Pancreas (tissue), 10 donors: ENCODE measurements around the gene NTN1. TPM values are rescaled to one million over a fixed set of nuclear protein-coding genes. Genes with fewer than 3 reads are reported as not detected.

Source experiments
- ATAC-seq, 4 donors: fragments of 200-7000 bp; cut with Tn5 transposase; one replicate each; pipeline versions ENCODE4 v1.8.0 to v1.9.1; 2020; ENCODE audit warnings: mild to moderate bottlenecking in 4 of 4, moderate library complexity in 4 of 4
- DNase-seq, 6 donors: peaks; one replicate each; pipeline ENCODE4 v3.0.0-alpha.2; 2020
- FAIRE-seq: peaks from 2 replicates; lab custom pipeline; 2012; peaks lifted over from hg19 to GRCh38; lab: Jason Lieb, UNC
- H3K27ac ChIP-seq, 4 donors: fragments of 200-600 bp; sonication (generic); 1 replicate in 3 of 4; 2 replicates in 1 of 4; pipeline versions ENCODE4 v1.5.0 to v1.8.0; 2020
- H3K27me3 ChIP-seq, 4 donors: fragments of 200-600 bp; one replicate each; pipeline ENCODE4 v1.8.0; 2021
- H3K36me3 ChIP-seq, 3 donors: fragments of 200-600 bp; sonication (generic) in 1 of 3; one replicate each; pipeline versions ENCODE4 v1.5.0 to v1.8.0; 2020 to 2021
- H3K4me1 ChIP-seq, 3 donors: fragments of 200-600 bp; one replicate each; pipeline ENCODE4 v1.8.0; 2021
- H3K4me3 ChIP-seq, 4 donors: fragments of 200-600 bp; sonication (generic) in 2 of 4; one replicate each; pipeline versions ENCODE4 v1.5.0 to v1.8.0; 2020 to 2021
- H3K9me3 ChIP-seq, 4 donors: fragments of 200-600 bp; one replicate each; pipeline ENCODE4 v1.8.0; 2021
- WGBS, 2 donors: extraction: QIAGEN DNeasy Blood & Tissue Kit; methylation state at CpG; one replicate each; pipeline ENCODE4 v1.1.7; 2013; 5-methylcytosine and 5-hydroxymethylcytosine counted together
- intact Hi-C, 3 donors: fragments of 100-400 bp; cut with DNase I; formaldehyde crosslinking; loops; one replicate each; pipeline versions ENCODE4 v1.11.1 to v1.14.2; 2022
- polyA plus RNA-seq, 2 donors: library from polyadenylated mRNA; stranded (reverse); fragments of 200-250 nt; gene quantifications; one replicate each; pipeline ENCODE4 v1.2.3, GENCODE V29; 2013
- total RNA-seq, 6 donors: library from RNA; stranded (reverse); fragmentation: NEBNext Ultra II Directional in 4 of 6; extraction: Animal tissue kit (Norgen Biotek cat#: 25700) in 4 of 6; gene quantifications; one replicate each; pipeline versions ENCODE4 v1.2.1 to v1.2.4, GENCODE V29; 2021 to 2023
- TF ChIP-seq, protein P1 (sequence below), 4 donors: fragments of 200-600 bp; sonication (generic) in 3 of 4; IDR thresholded peaks; one replicate each; pipeline versions ENCODE4 v1.5.0 to v1.8.0; 2021; ENCODE audit warnings: antibody characterized with exemption in 4 of 4
- donor health status: healthy with polysubstance abuse.
- donor health status: DM: no; HTN: no; CAD: no; lungs with moderate emphysema.
- donor health status: DM: no; HTN: no; CAD: no.
- donor health status: control.
- donor health status: control.
- donor health status: Bipolar disorder and iron deficiency.
- donor health status: DM: yes; HTN: yes; CAD: no.
- donor health status: DM: no; HTN: no; CAD: no.
- donor health status: DM: no; HTN: no; CAD: no.
- donor health status: DM: yes; HTN: yes; CAD: no.

The NTN1 gene
- 1 to 10 TPM; 1.8 to 4.3 (median 2.8) TPM for total RNA-seq
- 1 to 10 TPM; 2.2 to 2.3 TPM for polyA plus RNA-seq

DNA sequence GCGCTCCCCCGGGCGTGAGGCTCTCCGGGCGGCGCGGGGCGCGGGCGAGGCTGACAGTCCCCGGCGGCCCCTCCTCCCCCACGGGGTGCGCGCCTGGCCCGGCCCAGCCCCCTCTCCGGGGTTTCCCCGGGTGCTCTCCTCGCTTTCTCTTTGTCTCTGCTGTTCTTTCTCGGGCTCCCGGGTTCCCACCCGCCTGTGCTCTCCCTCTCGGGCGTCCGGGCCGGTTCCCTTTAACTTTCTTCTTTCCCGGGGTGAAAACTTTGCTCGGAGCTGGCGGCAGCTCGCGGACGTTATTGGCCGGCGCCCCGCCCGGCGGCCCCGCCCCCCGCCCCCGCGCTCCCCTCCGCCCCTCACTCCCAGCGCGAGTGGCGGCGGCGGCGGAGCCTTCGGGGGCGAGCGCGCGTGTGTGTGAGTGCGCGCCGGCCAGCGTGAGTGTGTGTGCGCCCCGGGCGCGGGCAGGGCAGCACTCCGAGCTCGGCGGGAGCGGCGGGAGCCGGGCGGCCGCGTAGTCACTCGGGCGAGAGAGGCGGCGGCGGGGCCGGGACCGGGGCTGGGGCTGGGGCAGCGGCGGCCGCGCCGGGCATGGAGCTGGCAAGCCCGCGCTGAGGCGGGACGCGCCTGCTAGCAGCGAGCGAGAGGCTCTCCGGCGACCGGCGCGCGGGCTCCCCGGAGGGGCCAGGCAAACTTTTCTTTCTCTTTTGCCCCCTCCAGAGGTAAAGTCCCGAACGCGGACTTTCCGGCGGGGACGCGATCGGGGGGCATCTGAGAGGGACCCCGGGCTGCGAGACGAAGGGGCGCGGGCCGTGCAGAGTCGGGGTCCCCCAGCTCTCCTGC, at the start of gene NTN1:
TSS of gene NTN1 (plus strand) at position 353 of the 834 bp plus-strand sequence. CDS start 864 bp downstream, outside the sequence.
- peak within 1 kb of the TSS; percentile 55 to 78 (median 61) for H3K4me3 ChIP-seq
- FAIRE-seq: no peak

DNA sequence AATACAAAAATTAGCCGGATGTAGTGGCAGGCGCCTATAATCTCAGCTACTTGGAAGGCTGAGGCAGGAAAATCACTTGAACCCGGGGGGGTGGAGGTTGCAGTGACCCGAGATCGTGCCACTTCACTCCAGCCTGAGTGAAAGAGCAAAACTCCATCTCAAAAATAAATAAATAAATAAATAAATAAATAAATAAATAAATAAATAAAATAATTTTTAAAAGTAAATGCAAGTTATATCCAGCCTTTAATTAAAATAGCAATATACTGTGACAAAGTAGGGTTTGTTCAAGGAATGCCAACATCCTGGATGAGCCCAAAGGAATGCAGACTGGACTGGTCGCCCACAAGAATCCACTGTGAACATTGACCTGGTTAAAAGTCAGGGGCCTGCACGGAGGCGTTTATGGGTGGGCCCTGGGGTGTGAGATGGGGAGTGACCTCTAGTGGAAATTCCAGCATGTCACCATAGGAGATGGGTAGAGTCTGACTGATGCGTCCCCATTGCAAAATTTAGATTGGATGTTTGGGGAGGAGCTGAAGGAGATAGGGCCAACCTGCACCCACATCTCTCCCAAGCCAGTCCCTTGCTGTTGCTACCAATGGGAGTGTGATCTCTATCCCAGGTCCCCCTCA, 46.1 kb upstream of the NTN1 start:
- no peaks in the 10 kb centered on the region for H3K36me3 ChIP-seq
- FAIRE-seq (no peak), DNase-seq (no peak), ATAC-seq (no peak)
- no peaks in the 10 kb centered on the region for H3K27me3 ChIP-seq
- TF ChIP-seq, protein P1, sequence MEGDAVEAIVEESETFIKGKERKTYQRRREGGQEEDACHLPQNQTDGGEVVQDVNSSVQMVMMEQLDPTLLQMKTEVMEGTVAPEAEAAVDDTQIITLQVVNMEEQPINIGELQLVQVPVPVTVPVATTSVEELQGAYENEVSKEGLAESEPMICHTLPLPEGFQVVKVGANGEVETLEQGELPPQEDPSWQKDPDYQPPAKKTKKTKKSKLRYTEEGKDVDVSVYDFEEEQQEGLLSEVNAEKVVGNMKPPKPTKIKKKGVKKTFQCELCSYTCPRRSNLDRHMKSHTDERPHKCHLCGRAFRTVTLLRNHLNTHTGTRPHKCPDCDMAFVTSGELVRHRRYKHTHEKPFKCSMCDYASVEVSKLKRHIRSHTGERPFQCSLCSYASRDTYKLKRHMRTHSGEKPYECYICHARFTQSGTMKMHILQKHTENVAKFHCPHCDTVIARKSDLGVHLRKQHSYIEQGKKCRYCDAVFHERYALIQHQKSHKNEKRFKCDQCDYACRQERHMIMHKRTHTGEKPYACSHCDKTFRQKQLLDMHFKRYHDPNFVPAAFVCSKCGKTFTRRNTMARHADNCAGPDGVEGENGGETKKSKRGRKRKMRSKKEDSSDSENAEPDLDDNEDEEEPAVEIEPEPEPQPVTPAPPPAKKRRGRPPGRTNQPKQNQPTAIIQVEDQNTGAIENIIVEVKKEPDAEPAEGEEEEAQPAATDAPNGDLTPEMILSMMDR (IDR thresholded peaks at IDR 0.05): no peak
- no peak overlapping the region for H3K27ac ChIP-seq
- intact Hi-C loops: no loop called here
- H3K4me3 ChIP-seq: no peak overlapping the region
- H3K4me1 ChIP-seq: no peaks in the 10 kb centered on the region
- H3K9me3 ChIP-seq: no peaks in the 10 kb centered on the region
- whole genome bisulfite sequencing, 2 donors: 76 to 82% methylated on average over 9 of the region's 9 CpGs

More for the DNA sequence above, at the start of gene NTN1:
- WGBS, 2 donors: 0 to 1% methylated on average over 61 to 111 of the region's 111 CpGs
- TF ChIP-seq, protein P1 (IDR thresholded peaks at IDR 0.05): no peak
- DNase-seq (peak; percentile 54 to 85 (median 68)), ATAC-seq (peak; percentile 65 to 83 (median 75))
- H3K36me3 ChIP-seq: no peaks in the 10 kb centered on the region
- H3K4me1 ChIP-seq: peaks cover 6 to 20% (median 8%) of the 10 kb centered on the region in 3 donors
- intact Hi-C loops: no loop called here
- peak within 1 kb of the TSS in 3 of 4 donors; percentile 20 to 67 (median 58) for H3K27ac ChIP-seq
- H3K27me3 ChIP-seq: no peaks in the 10 kb centered on the region
- H3K9me3 ChIP-seq: no peaks in the 10 kb centered on the region

DNA sequence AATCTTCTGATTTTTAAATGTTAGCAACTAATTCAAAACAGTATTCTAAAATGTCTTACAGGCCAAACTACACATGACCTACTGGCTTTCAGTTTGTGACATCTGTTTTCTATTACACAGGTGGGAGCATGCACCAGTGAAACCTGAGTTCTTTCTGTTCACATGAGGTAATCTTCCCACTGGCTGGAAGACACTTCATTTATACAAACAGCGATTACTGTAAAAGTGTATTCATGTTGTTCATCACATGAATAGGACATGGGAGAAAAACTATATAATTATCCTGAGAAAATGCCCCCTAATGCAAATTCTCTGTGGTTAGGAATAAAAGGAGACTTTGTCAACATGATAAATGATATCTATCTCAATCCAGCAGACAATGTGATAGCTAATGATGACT, 44.7 kb upstream of the NTN1 start:
- H3K27ac ChIP-seq: no peak overlapping the region
- intact Hi-C loops: no loop called here
- no peaks in the 10 kb centered on the region for H3K4me1 ChIP-seq
- no peaks in the 10 kb centered on the region for H3K36me3 ChIP-seq
- FAIRE-seq (no peak), ATAC-seq (no peak), DNase-seq (no peak)
- no peaks in the 10 kb centered on the region for H3K27me3 ChIP-seq
- TF ChIP-seq, protein P1 (IDR thresholded peaks at IDR 0.05): no peak
- H3K9me3 ChIP-seq: no peaks in the 10 kb centered on the region
- WGBS, 2 donors: 90 to 93% methylated on average over 1 of the region's 1 CpG
- H3K4me3 ChIP-seq: no peak overlapping the region

DNA sequence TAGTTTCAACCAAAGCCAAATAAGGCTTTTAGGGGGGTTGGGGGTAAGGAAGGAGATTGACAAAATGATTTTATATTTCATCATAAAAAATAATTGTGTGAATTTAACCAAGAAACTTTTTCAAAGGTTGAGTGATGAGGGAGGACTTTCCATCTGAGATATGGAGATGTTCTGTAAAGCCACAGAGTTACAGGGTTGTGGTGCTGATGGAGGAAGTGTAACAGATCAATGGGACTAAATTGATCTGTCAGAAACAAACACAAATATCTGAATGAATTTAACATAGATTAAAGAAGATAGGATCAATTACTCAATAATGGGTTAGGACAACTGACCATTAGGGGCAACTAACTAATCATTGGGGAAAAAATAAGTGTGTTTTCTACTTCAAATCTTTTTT, 41.6 kb upstream of the NTN1 start:
- Histone ChIP-seq H3K36me3 (no peaks in the 10 kb centered on the region), H3K4me1 (no peaks in the 10 kb centered on the region), H3K4me3 (no peak overlapping the region), H3K27me3 (no peaks in the 10 kb centered on the region), H3K27ac (no peak overlapping the region), H3K9me3 (no peaks in the 10 kb centered on the region)
- ATAC-seq (no peak), DNase-seq (no peak), FAIRE-seq (no peak)
- TF ChIP-seq, protein P1 (IDR thresholded peaks at IDR 0.05): no peak
- intact Hi-C loops: no loop called here
